ENCODE measurements around the gene CSF2RB.

Gene CSF2RB

GRCh38 chr22:36938028-36938425, 24.6 kb downstream of the CSF2RB start:
- no peak for DNase-seq

- DNase-seq: no peak
These were observed 25.5 kb downstream of the CSF2RB start for GRCh38 chr22:36938886-36939285.

- no peak for DNase-seq
These were observed 27.2 kb downstream of the CSF2RB start for GRCh38 chr22:36940676-36941075.

- DNase-seq: no peak
These were observed 29.1 kb downstream of the CSF2RB start for GRCh38 chr22:36942556-36942955.

- DNase-seq: no peak
These were observed 33.2 kb downstream of the CSF2RB start for GRCh38 chr22:36946421-36947158.

GRCh38 chr22:36948273-36949225, 35.1 kb downstream of the CSF2RB start:
- DNase-seq: no peak

GRCh38 chr22:36950797-36951590, 37.6 kb downstream of the CSF2RB start:
- no peak for DNase-seq

- DNase-seq: no peak
These were observed 38.3 kb downstream of the CSF2RB start for GRCh38 chr22:36951746-36952145.

- DNase-seq: no peak
These were observed 40.0 kb downstream of the CSF2RB start for GRCh38 chr22:36953239-36954080.

GRCh38 chr22:36954251-36955014, 41.0 kb downstream of the CSF2RB start:
- no peak for DNase-seq

- no peak for DNase-seq
These were observed 42.3 kb downstream of the CSF2RB start for GRCh38 chr22:36955691-36956090.

- no peak for DNase-seq
These were observed 44.9 kb downstream of the CSF2RB start for GRCh38 chr22:36958366-36958765.

- DNase-seq: no peak
These were observed 48.2 kb downstream of the CSF2RB start for GRCh38 chr22:36961626-36962025.

- DNase-seq: no peak
These were observed 49.9 kb downstream of the CSF2RB start for GRCh38 chr22:36963302-36963701.

GRCh38 chr22:36964106-36964505, 50.7 kb downstream of the CSF2RB start:
- DNase-seq: no peak

GRCh38 chr22:36965696-36966095, 52.3 kb downstream of the CSF2RB start:
- no peak for DNase-seq

GRCh38 chr22:36966851-36967540, 53.6 kb downstream of the CSF2RB start:
- no peak for DNase-seq

- no peak for DNase-seq
These were observed 55.0 kb downstream of the CSF2RB start for GRCh38 chr22:36968249-36968964.

GRCh38 chr22:36971341-36972125, 58.1 kb downstream of the CSF2RB start:
- DNase-seq: no peak
